GM21390 (cell line): ENCODE measurements around the gene USP47.

Experiments
- ATAC-seq: cut with Tn5 transposase; IDR thresholded peaks from one replicate; pipeline ENCODE4 v1.9.1; 2021; ENCODE audit not compliant: unreplicated experiment

USP47 gene

DNA sequence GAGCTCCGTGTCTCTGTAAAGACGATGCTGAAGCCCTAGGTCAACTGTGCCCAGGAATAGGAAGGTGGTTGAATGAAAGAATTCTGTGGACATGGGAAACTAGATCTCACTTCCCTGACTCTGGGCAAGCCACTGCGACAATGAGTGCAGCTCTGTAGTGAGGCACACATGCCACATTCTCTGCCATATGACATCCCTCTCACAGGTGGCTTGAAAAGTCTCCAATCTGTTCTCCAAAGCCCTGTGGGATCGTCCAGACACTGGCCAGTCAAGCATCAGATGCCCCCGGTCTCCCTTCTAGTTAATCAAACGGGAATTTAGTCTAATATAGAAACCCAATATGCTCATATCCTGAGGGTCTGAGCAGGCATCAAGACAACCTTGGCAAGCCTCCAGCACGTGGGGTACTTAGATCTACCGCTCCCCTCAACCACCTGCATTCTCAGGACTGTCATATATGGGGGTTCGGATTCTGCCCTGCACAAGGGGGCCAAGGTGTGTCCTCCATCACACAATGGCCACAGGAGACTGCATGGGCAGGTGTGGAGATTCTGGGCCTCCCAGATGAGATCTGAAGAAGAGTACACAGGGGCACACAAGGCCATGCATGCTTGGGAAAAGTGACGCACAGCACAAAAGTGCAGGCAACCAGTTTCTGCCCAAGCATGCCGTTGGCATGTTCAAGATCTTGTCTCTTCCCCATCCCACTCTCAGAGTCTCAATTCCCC, 154.7 kb downstream of the USP47 start:
- no peak for ATAC-seq

DNA sequence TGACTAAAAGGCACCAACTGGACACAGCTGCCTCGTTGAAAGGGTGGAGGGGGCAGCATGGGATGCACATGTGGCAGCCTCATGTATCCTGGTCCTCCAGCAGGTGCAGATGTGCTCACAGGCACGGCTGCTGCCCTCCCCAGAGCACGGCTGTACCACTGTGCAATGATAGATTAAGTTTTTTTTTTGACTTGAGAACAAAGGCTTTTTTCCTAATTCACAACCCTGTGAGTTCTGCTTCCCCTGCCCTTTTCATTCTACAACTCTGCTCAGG, 155.2 kb downstream of the USP47 start:
- no peak for ATAC-seq

DNA sequence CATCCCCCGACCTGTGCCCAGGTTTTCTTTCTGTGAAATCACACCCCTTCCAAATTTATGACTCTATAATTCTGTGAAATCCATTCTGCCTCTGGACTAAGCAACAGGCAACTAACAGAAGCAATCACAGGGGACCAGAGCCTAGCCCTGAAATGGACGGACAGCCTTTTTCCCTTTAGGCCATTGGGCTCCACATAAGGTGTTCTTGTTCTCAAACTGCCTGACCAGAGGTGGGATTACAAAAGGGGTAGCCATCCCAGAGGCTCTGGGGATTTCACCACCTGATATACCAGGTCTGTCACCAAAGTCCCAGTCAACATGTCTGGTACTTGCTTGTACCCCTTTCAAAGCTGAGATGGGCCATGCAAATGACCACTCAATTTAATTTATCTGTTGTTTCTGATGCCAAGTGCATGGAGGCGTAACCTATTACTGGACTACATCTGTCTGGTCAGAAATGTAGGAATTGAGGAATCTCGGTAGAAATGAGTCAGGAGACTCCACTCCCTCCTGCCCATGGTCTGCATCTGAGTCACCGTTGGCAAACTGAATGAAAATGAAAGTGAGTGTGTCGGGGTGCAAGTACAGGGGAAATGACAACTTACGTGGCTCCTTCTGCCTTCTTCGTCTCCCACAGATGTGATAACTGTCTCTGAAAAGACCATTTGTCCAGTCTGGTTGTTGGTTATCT, 156.5 kb downstream of the USP47 start:
- ATAC-seq: no peak

DNA sequence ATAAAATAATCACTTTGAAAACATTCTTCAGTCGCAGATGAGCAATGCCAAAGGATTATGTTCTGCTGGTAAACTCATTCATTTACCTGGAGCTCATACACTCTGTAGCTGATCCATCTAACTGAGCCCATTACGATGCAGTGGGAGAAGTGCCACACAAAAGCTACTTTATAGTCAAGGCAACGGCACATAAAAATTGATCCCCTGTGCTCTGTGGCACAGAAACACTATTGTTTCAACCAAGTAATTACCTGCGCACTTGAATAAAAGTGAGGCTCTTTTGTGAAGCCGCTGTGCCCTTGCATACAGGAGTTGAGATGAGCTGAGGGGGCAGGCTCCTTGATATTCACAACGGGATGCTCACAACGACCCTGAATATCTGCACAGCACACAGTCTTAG, 159.4 kb downstream of the USP47 start:
- no peak for ATAC-seq

DNA sequence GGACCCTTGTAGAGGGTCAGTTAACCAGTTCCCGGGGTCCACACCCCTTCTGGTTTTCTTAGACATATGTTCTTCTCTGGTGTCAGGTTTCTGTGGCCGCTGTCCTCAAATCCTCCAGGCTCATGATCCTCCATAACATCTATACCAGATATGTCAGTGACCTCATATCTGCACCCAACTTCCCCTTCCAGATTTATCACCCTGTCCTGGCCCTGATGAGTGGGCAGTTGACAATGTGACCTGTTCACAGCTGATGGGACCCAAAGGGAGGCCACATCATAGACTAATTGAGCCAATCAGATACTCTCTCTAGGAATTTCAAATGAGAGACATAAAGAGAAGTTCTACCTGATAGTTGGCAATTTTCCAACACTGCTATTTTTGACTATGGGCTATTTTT, 161.6 kb downstream of the USP47 start:
- ATAC-seq: no peak

DNA sequence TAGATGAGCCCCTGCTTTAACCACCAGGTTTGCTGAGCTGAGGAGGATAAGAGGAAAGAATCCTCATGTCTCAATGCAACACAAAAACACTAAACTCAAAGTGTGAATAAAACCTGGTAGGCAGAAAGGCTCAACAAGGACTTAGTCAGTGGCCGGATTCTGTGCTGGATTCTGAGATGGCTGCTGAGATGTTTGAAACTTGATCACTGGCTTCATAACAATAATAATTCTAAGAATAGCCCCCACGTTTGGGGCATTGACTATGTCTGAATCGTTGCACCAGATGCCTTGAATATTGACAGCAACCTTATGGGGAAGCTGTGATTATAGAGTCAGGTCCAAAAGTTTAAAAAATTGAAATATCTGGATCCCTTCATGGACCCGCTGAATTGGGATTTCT, 162.0 kb downstream of the USP47 start:
- ATAC-seq: no peak

DNA sequence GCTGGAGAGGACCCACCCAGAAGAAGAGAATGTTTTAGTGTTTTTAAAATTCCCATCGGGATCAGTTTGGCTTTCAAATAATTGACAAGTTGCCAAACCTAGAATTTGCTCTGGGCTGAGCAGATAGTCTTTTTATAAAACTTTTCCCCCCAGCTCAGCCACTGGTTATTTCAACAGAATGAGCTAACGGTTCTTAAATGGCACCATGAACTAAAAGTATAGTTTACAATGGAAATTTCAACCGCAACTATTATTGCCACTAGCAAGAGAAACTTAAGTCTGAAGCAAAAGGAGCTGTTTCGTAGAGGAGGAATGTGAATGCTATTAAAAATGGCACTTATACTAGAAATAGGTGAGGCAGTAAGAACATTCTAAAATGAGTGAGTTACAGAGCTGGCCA, 163.3 kb downstream of the USP47 start:
- ATAC-seq: no peak

DNA sequence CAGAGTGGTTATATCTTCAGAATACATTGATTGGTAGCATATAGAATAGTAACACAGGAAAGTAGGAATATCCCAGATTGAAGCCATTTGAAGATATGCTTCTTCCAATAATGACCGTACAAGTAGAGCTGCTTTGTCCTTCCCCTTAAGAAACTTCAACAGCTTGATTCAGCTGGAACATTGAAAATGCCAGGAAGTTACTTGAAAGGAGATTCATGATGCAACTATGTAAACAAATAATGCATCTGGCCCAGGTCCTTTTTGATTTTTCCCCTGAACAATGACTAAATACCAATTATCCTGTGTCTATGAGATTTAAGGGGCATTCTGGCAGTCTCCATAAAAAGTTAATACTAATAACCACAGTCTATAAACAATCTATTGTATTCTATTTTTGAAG, 163.7 kb downstream of the USP47 start:
- no peak for ATAC-seq

DNA sequence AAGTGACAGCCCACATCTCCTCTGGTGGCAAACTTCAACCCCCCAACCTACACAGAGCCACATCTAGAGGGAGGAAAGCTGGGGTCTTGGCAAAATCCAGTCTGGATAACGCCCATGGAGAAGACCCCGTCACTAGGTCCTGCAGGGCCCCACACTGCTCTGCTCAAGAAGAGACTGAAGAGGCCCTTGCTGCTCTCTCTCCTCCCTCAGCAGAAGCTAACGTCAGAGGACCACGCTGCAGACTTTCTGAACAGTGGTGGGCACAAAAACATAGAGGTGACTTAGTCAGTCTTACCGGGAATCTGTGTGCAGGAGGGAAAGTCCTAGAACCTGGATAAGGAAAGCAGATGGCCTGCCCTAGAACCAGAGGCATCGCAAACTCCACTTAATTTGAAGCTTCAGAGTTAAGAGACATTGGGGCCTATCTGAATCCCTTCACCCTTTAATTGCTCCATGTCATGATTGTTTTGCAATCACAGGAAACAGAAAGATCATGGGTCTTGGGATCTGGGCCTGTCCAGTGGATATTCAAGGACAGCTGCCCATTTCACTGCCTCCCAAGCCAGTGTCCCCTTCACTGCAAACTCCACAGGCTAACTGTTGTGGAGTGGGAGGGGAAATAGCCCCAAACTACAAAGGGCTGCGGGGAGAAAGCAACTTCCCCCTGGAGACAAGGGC, 164.9 kb downstream of the USP47 start:
- no peak for ATAC-seq

DNA sequence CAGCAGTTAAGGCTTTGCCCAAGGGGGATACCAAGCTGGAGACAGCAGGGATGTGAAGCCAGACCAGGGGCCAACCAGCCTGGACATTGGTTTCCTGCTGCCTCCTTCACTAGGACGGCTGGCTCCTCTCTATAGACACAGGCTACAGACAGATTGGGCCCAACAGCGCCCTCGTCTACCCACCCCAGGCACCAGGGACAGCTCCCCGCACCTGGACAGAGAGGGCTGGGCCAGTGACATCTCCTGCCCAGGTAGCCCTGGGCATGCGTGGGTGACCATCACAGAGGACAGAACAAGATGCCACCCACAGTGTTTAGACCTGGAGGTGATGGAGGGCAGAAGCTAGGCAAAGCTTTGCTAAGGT, 165.4 kb downstream of the USP47 start:
- no peak for ATAC-seq

DNA sequence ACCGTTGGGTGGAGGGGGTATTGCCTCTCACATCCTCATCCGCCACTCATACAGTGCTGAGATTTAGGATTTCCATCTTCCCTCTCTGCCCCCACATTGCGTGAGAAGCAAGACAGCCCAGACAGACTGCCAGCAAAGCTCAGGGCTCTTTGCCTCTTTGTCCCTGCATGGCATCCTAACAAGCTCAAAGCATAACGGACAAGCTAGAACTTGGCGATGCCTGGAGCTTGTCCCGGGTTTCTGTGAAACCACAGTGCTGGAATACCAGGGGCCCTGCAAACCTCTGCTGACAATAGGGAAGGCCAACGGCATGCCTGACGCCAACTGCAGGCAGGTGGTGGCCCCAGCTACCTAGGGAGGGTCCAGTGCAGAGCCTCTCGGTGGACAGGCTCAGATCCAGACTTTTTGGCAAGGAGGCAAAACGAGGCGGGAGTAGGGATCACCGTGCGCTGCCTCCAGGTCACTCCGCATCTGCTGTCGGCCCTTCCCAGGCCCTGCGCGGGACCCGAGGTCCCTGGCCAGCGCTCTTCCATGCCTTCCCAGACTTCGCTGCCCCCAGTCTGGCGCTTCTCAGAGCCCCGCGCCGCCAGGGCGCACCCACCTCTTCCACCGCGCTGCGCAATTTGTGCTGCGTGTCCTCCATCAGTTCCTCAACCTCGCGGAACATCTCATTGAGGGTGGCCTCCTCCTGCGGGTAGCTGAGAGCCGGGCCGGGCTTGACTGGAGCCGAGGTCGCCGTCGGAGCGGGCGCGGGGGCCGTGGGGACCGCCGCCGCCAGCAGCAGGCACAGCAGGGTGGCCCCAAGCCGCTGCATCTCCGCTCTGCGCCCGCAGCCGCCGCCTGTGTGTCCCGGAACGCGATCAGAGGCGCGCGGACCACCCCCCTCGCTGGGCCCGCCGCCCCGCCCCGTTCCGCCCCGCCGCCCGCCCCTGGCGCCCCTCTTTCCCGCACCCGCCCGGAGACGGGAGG, 166.3 kb downstream of the USP47 start, which contains the start of gene DKK3:
Gene DKK3 (minus strand): TSS at position 858 of the 969 bp plus-strand sequence. CDS start 44 bp downstream, at position 814.
- ATAC-seq: no peak
